ENCODE measurements around the gene NDUFS4. TPM values are rescaled to one million over a fixed set of nuclear protein-coding genes. Genes with fewer than 3 reads are reported as not detected.
"Not testable (repeated sequence)": the region's sequence is repeated elsewhere in the genome, so short reads cannot be mapped to it uniquely, and the experiment has no call there.

The NDUFS4 gene
- total RNA-seq, 1 donor from 2014 or later = 75.4 TPM

DNA sequence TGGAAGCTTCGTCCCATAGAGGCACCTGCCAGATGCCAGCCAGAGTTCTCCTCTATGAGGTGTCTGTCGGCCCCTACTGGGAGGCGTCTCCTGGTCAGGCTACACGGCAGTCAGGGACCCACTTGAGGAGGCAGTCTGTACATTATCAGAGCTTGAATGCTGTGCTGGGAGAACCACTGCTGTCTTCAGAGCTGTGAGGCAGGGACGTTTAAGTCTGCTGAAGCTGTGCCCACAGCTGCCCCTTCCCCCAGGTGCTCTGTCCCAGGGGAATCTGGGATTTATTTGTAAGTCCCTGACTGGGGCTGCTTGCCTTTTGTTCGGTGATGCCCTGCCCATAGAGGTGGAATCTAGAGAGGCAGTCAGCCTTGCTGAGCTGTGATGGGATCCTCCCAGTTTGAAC, 70.8 kb downstream of the NDUFS4 start:
- no peak for ATAC-seq
- DNase-seq (ENCODE audit: low spot score) = no peak
- intact Hi-C loops (cut with DNase I) = no loop called here

DNA sequence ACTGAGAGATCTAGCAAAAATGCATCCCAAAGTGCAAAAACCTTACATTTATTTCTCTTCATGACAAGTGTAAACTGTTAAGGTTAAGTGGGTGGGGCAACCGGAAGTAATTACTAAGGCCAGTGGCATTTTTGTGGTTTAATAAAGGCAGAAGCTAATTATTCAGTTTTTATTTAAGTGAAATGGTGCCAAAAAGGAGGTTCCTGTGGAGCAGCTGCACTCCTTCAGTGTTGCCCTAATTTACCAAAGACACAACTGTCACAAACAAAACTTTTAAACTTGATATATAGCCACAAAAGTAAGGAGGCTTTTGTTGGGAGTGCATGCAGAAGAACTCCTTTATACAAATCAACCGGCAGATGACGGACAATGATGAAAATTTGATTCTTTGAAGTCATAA, 81.6 kb downstream of the NDUFS4 start:
- ATAC-seq (no peak), DNase-seq (ENCODE audit: low spot score) (no peak)
- intact Hi-C loops (cut with DNase I) = loop anchor here (10.0 kb wide), 1 partner anchor 813 kb away; the partner anchor contains the start of gene HSPB3

DNA sequence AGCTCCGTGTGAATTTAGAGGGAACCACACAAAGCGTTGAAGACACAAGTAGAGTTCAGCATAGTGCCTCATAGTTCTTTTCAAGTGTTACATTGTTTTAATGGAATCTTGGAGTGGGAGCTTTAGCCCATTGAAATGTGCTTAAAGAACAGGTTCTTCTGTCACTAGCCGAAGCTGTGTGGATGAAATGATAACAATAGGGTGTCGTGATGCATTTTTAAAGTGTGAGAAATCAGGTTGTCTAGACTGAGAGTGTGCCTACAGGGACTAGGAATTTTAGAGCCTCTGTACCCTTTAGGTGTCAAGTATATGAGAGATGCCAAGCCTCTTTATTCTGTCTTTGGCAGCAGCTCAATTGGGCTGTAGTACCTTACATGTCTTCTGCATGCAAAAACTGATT, 83.0 kb downstream of the NDUFS4 start:
- intact Hi-C loops (cut with DNase I) = loop anchor here (10.0 kb wide), 1 partner anchor 811 kb away; the partner anchor contains the start of gene HSPB3
- DNase-seq (ENCODE audit: low spot score) = no peak
- ATAC-seq = no peak

DNA sequence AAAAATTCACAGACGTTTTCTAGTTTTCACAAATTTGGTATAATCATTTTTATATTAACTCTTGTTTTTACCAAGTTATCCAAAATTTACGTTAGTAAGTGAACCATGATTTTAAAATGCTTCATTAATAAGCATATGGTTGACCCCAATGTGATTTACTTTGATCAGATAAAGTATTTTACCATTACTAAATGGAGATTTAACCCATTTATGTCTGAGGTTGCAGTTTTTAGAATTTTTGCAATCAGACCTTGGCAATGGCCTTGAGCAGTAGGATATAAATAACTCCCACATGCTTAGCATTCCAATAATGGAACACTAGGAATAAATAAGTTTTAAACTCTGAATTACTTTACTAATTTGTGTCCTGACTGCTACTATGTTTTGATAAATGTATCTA, 84.6 kb downstream of the NDUFS4 start:
- no peak for ATAC-seq
- DNase-seq (ENCODE audit: low spot score) = no peak
- intact Hi-C loops (cut with DNase I) = loop anchor here (10.0 kb wide), 1 partner anchor 810 kb away; the partner anchor contains the start of gene HSPB3

DNA sequence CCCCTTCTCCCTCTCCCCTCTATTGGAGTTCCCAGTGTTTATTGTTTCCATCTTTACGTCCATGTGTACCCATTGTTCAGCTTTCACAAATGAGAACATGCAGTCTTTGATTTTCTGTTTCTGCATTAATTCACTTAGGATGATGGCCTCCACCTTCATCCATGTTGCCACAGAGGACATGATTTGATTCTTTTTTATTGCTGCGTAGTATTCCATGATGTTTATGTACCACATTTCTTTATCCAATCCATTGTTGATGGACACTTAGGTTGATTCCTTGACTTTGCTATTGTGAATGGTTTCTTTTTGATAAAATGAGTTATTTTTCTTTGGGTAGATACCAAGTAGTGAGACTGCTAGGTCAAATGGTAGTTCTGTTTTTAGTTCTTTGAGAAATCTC, 88.9 kb downstream of the NDUFS4 start:
- ATAC-seq (no peak), DNase-seq (ENCODE audit: low spot score) (no peak)
- intact Hi-C loops (cut with DNase I) = loop anchor here (10.0 kb wide), 1 partner anchor 805 kb away; the partner anchor contains the start of gene HSPB3

DNA sequence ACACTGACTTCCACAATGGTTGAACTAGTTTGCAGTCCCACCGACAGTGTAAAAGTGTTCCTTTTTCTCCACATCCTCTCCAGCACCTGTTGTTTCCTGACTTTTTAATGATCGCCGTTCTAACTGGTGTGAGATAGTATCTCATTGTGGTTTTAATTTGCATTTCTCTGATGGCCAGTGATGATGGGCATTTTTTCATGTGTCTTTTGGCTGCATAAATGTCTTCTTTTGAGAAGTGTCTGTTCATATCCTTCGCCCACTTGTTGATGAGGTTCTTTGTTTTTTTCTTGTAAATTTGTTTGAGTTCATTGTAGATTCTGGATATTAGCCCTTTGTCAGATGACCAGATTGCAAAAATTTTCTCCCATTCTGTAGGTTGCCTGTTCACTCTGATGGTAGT, 100.1 kb downstream of the NDUFS4 start:
- DNase-seq (ENCODE audit: low spot score); ATAC-seq; intact Hi-C loops (cut with DNase I): not testable (repeated sequence)

DNA sequence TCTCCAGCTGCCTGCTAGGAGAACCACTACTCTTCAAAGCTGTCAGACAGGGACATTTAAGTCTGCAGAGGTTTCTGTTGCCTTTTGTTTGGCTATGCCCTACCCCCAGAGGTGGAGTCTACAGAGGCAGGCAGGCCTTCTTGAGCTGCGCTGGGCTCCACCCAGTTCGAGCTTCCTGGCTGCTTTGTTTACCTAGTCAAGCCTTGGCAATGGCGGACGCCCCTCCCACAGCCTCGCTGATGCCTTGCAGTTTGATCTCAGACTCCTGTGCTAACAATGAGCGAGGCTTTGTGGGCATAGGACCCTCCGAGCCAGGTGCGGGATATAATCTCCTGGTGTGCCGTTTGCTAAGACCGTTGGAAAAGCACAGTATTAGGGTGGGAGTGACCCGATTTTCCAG, 104.9 kb downstream of the NDUFS4 start:
- ATAC-seq; intact Hi-C loops (cut with DNase I); DNase-seq (ENCODE audit: low spot score): not testable (repeated sequence)

DNA sequence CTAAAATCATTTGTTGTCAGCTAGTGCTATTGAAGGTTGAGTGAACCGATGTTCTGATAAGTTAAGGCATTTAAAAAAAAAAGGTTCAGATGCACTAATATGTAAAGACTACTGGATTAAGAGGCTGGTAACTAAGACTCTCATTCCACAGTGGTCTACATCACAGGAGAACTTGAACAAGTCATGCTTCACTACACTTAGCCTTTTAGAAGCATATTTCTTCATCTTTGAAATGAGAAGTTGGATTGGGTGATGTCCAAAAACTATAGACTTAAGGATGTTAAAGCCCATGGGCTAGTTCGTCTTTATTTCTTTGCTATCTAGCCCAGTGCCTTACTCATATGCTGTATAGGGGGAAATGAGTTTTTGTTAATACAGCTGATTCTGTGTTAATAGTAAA, 107.2 kb downstream of the NDUFS4 start:
- intact Hi-C loops (cut with DNase I) = no loop called here
- ATAC-seq (no peak), DNase-seq (ENCODE audit: low spot score) (no peak)

DNA sequence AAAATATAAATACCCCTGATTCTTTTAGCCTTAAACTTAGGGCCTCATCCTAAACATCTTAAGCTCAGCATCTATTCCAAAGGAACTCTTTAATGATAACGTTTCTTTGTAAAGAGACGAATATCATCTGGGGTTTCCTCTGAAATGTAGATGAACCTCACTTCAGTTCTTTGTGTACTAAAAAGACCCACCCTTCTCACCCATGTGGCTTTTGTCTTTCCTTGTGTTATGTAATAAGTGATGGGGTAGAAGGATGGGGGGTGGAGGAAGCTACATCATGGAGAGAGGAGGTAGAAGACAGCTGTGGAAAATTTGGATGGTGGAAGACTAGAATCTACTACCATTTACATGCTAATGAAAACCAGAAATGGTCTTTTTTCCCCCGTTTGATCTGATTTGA, 111.0 kb downstream of the NDUFS4 start:
- intact Hi-C loops (cut with DNase I) = no loop called here
- ATAC-seq (no peak), DNase-seq (ENCODE audit: low spot score) (no peak)

DNA sequence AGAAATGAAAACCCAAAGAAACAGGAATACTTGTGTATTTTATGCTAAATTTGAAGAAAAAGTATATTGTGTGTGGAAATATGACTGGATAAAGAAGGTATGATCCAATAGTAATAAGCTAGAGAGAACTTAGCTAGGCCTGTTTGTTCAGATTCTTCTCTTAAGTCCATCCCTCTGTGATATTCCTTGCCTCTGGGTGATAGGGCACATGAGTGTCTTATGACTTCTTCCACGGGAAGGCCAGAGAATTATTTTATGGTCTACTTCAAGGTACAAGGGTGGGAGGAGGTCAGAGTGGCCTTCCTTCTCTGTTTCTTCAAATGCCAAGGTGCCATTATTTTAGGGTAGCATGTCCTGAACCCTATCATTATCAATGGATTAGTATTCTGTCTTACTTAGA, 113.7 kb downstream of the NDUFS4 start:
- no peak for DNase-seq (ENCODE audit: low spot score)
- intact Hi-C loops (cut with DNase I) = no loop called here
- no peak for ATAC-seq

DNA sequence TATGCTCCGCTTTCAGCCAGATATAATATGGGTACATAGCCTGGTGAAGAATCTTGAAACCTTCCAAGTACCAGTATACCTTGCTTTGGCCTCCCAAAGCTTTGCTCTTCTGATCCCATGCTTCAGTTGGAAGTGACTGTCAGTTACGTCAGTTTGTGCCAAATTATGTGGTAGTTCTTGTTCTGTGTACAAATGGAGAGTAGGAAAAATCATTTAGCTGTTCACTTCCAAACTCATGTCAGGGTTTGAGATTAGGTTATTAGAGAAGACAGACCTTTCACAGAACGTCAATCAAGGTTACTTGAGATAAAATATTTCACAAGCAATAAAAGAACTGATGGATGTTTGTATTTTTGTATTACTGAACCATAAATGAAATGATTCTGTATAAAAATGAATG, 117.2 kb downstream of the NDUFS4 start:
- ATAC-seq (no peak), DNase-seq (ENCODE audit: low spot score) (no peak)
- intact Hi-C loops (cut with DNase I) = no loop called here

DNA sequence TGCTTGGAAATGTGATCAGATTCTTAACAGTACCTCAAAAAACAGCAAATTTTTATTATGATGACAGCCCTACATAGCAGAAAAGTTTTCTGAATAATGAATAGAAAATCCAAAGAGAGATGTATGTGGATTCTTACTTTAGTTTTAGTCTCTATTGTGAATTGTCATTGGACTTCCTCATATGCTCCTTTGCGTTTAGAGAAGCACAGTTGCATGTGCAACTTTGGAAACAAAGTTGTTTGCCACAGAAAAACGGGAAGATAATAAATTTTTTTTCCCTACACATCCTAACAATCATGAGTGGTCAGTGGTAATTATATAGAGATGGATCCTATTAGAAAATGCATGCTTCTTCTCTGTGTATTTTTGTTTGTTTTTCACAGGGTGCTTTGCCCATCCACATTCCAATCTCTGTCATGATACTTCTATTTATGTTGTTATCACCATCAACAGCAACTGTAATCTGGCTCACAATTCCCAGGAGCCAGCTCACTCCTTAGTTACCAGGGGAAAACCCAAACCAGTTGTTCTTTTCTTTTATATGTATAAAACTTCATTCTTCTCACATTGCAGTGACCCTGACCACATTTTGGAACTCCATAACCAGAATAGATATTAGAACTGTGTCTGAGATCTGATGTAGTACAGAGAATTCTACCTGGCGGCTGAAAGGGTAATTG, 118.7 kb downstream of the NDUFS4 start:
- ATAC-seq = no peak
- no peak for DNase-seq (ENCODE audit: low spot score)
- intact Hi-C loops (cut with DNase I) = no loop called here

DNA sequence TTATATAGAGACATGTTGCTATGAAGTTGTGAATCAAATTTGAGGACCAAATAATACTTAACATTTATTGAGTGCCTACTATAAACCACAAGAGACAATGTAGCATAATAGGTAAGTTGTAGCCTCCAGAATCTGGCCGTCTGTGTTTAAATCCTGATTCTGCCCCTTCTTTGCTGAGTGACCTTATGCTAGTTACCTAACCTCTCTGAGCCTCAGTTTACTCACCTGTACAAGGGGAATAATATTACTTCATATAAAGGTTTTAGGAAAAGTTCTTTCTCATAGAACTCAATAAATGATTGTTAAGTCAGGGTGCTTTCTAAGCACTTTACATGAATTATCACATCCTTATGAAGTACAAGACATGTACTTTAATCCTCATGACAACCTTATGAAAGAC, 120.6 kb downstream of the NDUFS4 start:
- DNase-seq (ENCODE audit: low spot score) (no peak), ATAC-seq (no peak)
- intact Hi-C loops (cut with DNase I) = no loop called here

DNA sequence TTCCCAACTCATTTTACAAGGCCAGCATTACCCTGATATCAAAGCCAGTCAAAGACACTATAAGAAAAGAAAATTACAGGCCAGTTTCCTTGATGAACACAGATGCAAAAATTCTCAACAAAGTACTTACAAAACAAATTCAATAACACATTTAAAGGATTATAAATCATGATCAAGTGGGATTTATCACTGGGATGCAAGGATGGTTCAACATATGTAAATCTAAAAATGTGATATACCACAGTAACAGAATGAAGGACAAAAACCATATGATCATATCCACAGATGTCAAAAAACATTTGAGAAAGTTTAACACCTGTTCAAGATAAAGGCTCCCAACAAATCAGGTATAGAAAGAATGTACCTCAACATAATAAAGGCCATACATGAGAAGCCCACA, 130.6 kb downstream of the NDUFS4 start:
- ATAC-seq (no peak), DNase-seq (ENCODE audit: low spot score) (no peak)
- intact Hi-C loops (cut with DNase I) = no loop called here

DNA sequence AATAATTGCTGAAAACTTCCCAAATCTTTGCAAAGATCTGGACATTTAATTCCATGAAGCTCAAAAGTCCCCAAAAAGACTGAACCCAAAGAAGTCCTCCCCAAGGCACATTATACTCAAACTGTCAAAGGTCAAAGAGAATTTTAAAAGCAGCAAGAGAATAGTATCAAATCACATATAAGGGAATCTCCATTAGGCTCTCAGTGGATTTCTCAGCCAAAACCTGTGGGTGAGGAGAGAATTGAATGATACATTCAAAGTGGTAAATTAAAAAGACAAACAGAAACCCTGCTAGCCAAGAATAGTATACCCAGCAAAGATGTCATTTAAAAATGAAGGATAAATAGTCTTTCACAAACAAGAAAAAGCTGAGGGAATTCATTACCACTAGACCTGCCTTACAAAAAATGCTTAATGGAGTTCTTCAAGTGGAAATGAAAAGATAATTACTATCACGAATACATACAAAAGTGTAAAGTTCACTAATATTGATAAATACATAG, 134.1 kb downstream of the NDUFS4 start:
- no peak for ATAC-seq
- DNase-seq (ENCODE audit: low spot score) = no peak
- intact Hi-C loops (cut with DNase I) = no loop called here

DNA sequence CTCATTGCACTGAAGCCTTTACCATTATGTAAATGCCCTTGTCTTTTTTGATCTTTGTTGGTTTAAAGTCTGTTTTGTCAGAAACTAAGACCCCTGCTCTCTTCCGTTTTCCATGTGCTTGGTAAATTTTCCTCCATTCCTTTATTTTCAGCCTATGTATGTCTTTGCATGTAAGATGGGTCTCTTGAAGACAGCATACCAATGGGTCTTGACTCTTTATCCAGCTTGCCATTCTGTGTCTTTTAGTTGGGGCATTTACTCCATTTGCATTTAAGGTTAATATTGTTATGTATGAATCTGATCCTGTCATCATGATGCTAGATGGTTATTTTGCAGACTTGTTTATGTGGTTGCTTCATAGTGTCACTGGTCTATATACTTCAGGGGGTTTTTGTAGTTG, 150.0 kb downstream of the NDUFS4 start:
- intact Hi-C loops (cut with DNase I); ATAC-seq; DNase-seq (ENCODE audit: low spot score): not testable (repeated sequence)

DNA sequence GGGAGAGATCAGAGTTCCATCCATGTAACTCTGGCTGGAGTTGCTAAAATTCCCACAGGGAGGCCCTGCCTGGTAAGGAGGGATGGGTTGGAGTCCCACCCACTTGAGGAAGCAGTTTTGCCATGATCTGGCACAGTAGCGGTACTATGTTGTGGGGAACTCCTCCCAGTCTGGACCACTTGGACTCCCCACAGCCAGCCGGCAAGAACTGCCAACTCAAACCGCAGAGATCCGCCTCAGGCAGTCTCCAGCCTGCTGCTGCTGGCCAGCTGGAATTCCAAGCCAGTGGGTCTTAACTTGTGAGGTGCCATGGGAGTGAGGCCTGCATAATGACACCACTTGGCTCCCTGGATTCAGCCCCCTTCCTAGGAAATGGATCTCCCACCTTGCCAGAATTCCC, 151.9 kb downstream of the NDUFS4 start:
- intact Hi-C loops (cut with DNase I) = no loop called here
- ATAC-seq (no peak), DNase-seq (ENCODE audit: low spot score) (no peak)

DNA sequence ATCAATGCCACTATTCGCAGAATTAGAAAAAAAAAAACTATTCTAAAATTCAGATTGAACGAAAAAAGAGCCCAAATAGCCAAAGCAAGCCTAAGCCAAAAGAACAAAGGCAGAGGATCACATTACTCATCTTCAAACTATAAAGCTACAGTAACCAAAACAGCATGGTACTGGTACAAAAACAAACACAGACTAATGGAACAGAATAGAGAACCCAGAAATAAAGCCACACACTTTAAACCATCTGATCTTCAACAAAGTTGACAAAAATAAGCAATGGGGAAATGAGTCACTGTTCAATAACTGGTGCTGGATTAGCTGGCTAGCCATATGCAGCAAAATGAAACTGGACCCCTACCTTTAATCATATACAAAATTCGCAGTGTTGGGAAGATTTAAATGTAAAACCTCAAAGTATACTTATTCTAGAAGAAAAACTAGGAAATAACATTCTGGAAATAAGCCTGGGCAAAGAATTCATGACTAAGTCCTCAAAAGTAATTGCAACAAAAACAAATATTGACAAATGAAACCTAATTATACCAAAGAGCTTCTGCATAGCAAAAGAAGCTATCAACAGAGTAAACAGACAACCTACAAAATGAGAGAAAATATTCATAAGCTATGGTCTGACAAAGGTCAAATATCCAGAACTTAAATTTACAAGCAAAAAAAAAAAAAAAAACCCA, 153.7 kb downstream of the NDUFS4 start:
- intact Hi-C loops (cut with DNase I) = no loop called here
- DNase-seq (ENCODE audit: low spot score) (no peak), ATAC-seq (no peak)

DNA sequence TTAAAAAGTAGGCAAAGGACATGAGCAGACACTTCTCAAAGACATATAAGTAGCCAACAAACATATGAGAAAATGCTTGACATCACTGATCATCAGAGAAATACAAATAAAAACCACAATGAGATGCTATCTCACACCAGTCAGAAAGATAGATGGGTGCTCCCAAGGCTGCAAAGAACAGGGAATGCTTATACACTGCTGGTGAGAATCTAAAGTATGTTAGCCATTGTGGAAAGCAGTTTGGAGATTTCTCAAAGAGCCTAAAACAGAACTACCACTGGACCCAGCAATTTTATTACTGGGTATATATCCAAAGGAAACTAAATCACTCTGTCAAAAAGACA, 154.2 kb downstream of the NDUFS4 start:
- intact Hi-C loops (cut with DNase I) = no loop called here
- ATAC-seq = no peak

DNA sequence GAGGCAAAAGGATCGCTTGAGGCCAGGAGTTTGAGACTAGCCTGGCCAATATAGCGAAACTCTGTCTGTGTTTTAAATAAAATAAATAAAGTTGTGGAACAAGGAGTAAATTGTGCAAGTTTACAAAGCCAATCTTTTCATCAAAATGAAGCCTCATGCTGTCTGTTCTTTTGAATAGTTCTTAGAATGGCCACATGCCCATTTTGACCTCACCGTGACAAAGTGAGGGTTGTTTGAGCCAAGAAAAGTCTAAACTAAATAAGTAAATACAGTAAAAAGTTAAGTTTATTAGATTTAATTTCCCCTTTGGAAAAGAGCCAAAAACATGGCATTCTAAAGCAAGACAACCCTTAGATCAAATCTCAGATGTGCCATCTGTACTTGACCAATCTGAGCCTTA, 165.7 kb downstream of the NDUFS4 start:
- ATAC-seq (no peak), DNase-seq (ENCODE audit: low spot score) (no peak)
- intact Hi-C loops (cut with DNase I) = no loop called here

More for the DNA sequence above, 154.2 kb downstream of the NDUFS4 start:
- DNase-seq (ENCODE audit: low spot score) = no peak
